GM20000 (cell line): ENCODE measurements around the gene TNIK.

Experiments
- DNase-seq: peaks from one replicate; pipeline ENCODE4 v3.0.0; 2012; ENCODE audit warnings: low spot score
- CTCF ChIP-seq: IDR thresholded peaks from 2 replicates; pipeline ENCODE4 v1.5.1; 2012; ENCODE audit warnings: mild to moderate bottlenecking, control low read depth; ENCODE audit errors: extremely low read depth, missing control alignments

The TNIK gene

GRCh38 chr3:171353423-171353822 is 106.8 kb downstream of the TNIK start:
- DNase-seq, result no peak
- no peak for TF ChIP-seq CTCF

GRCh38 chr3:171352387-171352935 is 107.7 kb downstream of the TNIK start:
- TF ChIP-seq CTCF, result no peak
- no peak for DNase-seq

GRCh38 chr3:171351676-171352075 is 108.5 kb downstream of the TNIK start:
- TF ChIP-seq CTCF, result no peak
- no peak for DNase-seq

- DNase-seq, result no peak
- no peak for TF ChIP-seq CTCF
Observed at GRCh38 chr3:171350364-171350763, 109.8 kb downstream of the TNIK start.

- no peak for DNase-seq
Observed at GRCh38 chr3:171349392-171349791, 110.8 kb downstream of the TNIK start.

GRCh38 chr3:171348121-171348520 is 112.1 kb downstream of the TNIK start:
- DNase-seq, result no peak
- no peak for TF ChIP-seq CTCF

More at GRCh38 chr3:171349392-171349791, 110.8 kb downstream of the TNIK start:
- TF ChIP-seq CTCF, result no peak

GRCh38 chr3:171347301-171348039 is 112.7 kb downstream of the TNIK start:
- peak; percentile 40 for DNase-seq

More at GRCh38 chr3:171347301-171348039, 112.7 kb downstream of the TNIK start:
- no peak for TF ChIP-seq CTCF
